KOPT-K1 (cell line): Measurements from ENCODE around the gene KIRREL3.

ENCODE experiments used
- H3K27ac ChIP-seq: fragments of 200-600 bp; sonication (generic); 2 replicates; pipeline ENCODE4 v1.5.1; 2016; ENCODE audit warnings: antibody characterized with exemption, mild to moderate bottlenecking, low read depth, low read length; ENCODE audit not compliant: poor library complexity, severe bottlenecking
- H3K36me3 ChIP-seq: fragments of 200-600 bp; sonication (generic); 2 replicates; pipeline ENCODE4 v1.5.1; 2017; ENCODE audit warnings: antibody characterized with exemption, mild to moderate bottlenecking, low read length, moderate library complexity; ENCODE audit not compliant: insufficient read depth
- H3K9me3 ChIP-seq: fragments of 200-600 bp; sonication (generic); 2 replicates; pipeline ENCODE4 v1.5.1; 2017; ENCODE audit warnings: antibody characterized with exemption, low read length, mild to moderate bottlenecking; ENCODE audit not compliant: insufficient read depth, poor library complexity, severe bottlenecking

The KIRREL3 gene

DNA sequence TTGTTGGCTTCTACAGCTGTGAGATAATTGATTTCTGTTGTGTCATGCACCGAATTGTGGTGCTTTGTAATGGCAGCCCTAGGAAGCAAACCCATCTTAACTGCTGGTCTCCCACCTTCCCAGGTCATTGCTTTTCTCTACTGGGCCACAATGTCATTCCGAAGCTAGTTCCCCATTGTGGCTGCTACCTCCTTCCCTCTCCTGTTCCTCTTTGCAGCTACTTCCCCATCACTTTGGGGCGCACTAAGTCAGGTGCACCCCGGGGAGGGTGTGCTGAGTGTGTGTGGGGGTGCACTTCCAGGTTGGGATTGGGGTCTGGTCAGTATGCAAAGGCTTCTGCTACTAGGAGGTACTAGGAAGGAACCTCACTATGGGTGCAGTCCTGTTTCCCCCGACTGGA lies 535.8 kb downstream of the KIRREL3 start:
- Histone ChIP-seq H3K27ac (no peak overlapping the region), H3K36me3 (no peaks in the 10 kb centered on the region), H3K9me3 (no peaks in the 10 kb centered on the region)

DNA sequence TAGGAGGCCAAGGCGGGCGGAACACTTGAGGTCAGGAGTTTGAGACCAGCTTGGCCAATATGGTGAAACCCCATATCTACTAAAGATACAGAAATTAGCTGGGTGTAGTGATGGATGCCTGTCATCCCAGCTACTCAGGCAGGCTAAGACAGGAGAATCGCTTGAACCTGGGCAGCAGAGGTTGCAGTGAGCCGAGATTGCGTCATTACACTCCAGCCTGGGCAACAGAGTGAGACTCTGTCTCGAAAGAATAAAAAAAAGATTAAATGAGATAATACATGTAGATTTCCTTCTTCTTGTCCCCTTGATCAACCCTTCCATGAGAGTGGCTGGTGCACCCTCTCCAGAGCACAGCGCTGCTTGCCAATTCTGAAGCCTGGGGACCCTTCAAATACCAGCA lies 538.1 kb downstream of the KIRREL3 start:
- Histone ChIP-seq H3K36me3 (no peaks in the 10 kb centered on the region), H3K27ac (no peak overlapping the region), H3K9me3 (no peaks in the 10 kb centered on the region)

DNA sequence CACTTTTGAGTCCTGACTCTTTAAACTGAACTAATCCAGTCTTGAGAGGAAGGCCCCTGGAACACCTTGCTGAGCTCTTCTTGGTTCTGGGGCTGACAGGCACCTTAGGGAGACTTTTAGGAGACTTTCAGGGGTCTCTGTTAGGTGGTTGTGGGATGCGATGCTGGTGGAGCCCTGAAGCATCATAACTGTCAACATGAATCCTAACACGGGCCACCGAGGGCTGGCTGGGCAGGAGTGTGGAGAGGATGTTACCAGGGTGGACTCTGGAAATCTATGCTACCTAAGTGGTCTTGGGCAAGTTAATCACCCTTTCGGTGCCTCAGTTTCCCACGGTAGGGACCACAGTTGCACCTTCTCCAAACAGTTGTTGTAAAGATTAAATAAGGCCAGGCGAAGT lies 538.6 kb downstream of the KIRREL3 start:
- Histone ChIP-seq H3K27ac (no peak overlapping the region), H3K36me3 (no peaks in the 10 kb centered on the region), H3K9me3 (no peaks in the 10 kb centered on the region)

DNA sequence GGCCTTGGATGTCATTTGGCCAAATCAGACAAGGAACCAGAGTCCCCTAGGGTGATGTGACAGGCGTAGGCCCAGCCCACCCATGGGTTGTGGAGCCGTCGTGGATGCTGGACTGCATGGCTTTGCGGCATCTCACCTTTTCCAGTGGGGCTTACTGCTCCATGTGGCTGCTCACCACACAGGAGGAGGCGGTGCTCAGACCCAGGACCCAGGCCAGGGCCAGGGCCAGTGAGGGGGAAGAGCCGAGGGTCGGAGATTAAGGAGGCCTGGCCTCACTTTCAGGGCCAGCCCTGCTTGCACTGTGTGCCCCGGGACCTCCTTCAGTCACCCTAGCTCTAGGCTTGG lies 539.5 kb downstream of the KIRREL3 start:
- no peaks in the 10 kb centered on the region for H3K36me3 ChIP-seq
- no peaks in the 10 kb centered on the region for H3K9me3 ChIP-seq
- H3K27ac ChIP-seq: no peak overlapping the region

DNA sequence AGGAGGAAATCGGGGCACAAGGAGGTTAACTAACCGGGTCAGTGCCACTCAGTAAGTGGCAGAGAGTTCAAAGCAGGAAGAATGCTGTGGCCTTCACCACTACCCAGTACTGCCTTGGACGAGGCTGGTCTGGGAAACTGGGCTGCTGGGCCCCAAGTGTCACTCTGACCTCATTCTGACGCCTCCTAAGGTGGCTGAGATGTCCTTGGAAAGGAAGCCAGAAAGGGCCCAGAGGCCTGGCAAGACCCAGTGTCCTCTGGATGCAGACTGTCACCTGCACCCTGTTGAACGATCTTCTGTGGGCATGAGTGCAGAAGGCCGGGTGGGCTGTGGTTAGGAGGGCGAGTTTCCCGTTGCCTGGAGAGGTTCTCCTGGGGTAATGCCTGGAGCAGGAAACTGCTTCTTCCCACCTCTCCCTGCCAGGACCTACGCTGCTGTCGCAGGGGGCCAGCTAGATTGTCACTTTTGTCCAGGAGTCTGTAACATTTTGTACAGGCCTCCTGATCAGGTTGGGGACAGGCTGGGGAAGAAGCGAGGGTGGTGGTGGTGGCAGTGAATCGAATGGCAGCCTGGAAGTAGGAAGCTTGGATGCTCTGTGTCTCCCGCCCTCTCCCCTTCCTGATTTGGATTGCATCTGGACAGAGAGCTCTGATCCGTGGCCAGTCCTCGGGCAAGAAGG lies 540.0 kb downstream of the KIRREL3 start:
- H3K27ac ChIP-seq: no peak overlapping the region
- H3K9me3 ChIP-seq: no peaks in the 10 kb centered on the region
- no peaks in the 10 kb centered on the region for H3K36me3 ChIP-seq

DNA sequence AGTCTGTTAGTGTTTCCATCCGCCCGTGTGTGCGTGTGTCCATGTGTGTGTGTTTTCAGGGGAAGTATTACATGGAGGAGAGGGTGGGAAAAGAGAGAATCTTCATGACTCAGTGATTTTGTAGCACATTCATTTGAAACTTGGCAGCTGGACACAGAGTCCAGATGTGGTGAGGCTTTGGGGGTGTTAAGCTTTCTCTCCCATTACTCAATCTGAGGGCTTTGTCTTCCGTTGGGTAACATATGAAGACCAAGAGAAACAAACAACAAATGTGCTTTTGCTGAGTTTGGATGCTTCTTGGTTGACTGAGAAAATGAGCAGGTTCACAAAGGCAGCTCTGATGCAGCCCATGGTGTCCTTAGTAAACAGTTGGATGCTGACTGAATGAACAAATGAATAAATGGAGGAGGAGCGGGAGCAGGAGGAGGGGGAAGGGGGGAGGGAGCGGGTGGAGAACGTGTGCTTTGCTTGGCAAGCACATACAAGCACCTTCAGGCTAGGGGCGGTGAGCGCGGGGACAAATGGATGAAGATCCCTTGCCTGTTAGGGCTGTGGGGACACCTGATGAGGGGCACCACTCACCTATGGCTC lies 540.8 kb downstream of the KIRREL3 start:
- no peaks in the 10 kb centered on the region for H3K9me3 ChIP-seq
- no peaks in the 10 kb centered on the region for H3K36me3 ChIP-seq
- H3K27ac ChIP-seq: no peak overlapping the region

DNA sequence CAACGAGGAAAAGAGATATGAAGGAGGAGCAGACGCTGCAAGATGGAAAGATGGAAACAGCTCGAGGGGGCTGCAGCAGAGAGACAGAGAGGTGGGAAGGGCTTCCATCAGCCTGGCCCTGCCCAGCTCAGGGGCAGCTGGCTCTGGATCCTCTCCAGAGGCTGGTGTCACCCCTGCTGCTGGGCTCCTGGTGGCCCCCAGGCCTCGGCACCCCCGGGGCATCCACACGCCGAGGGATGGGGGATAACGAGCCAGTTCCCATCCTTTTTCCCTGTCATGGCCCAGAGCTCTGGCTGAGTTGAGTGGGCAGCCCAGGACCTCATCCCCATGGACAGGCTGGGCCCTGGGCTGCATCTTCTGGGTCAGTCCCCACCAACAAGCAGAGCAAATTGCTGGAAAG lies 542.8 kb downstream of the KIRREL3 start:
- no peaks in the 10 kb centered on the region for H3K9me3 ChIP-seq
- H3K27ac ChIP-seq: no peak overlapping the region

DNA sequence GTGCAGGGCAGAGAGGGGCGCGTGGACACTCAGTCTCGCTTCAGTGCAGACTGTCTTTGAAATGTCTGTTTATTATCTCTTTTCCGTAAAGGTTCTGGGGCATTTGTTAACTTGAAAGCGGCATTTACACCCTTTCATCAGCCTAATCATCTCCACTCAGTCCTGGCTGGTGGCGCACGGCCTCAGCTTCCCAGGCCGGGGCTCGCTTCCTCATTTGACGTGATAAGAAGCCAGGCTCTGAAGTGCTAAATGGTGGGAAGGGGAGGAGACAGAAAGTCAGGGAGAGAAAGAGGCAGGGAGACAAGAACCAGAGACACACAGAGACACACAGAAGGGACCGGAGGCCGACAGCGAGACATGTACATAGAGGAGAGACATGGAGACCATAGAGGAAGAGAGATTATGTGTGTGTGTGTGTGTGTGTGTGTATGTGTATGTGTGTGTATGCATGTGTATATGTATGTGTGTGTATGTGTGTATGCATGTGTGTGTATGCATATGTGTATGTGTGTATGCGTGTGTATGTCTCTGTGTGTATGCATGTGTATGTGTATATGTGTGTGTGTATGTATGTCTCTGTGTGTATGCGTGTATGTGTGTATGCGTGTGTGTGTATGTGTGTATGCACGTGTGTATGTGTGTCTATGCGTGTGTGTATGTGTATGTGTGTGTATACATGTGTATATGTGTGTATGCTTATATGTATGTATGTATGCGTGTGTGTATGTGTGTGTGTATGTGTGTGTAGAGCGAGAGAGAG lies 543.6 kb downstream of the KIRREL3 start:
- no peak overlapping the region for H3K27ac ChIP-seq
- H3K9me3 ChIP-seq: no peaks in the 10 kb centered on the region
- no peaks in the 10 kb centered on the region for H3K36me3 ChIP-seq

More for the DNA sequence above, 542.8 kb downstream of the KIRREL3 start:
- no peaks in the 10 kb centered on the region for H3K36me3 ChIP-seq

DNA sequence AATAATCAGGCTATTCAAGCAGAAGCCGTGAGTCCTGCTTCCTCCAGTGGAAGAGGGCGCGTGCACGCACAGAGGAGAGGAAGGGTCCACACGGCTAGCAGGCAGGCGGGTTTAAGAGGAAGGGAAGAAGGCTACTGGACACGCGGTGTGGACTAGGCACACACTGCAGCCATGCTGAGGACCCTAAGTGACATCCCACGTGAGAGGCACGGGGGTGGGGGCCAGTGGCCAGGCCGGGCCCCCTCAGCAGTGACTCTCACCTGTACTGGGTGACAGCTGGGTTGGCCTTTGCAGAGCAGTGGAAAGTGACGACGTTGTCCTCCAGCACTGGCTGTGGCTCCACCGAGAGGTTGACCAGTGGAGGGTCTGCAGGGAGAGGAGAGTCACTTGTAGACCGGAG lies 544.5 kb downstream of the KIRREL3 start:
- Histone ChIP-seq H3K9me3 (peaks cover 3% of the 10 kb centered on the region), H3K36me3 (no peaks in the 10 kb centered on the region), H3K27ac (no peak overlapping the region)

DNA sequence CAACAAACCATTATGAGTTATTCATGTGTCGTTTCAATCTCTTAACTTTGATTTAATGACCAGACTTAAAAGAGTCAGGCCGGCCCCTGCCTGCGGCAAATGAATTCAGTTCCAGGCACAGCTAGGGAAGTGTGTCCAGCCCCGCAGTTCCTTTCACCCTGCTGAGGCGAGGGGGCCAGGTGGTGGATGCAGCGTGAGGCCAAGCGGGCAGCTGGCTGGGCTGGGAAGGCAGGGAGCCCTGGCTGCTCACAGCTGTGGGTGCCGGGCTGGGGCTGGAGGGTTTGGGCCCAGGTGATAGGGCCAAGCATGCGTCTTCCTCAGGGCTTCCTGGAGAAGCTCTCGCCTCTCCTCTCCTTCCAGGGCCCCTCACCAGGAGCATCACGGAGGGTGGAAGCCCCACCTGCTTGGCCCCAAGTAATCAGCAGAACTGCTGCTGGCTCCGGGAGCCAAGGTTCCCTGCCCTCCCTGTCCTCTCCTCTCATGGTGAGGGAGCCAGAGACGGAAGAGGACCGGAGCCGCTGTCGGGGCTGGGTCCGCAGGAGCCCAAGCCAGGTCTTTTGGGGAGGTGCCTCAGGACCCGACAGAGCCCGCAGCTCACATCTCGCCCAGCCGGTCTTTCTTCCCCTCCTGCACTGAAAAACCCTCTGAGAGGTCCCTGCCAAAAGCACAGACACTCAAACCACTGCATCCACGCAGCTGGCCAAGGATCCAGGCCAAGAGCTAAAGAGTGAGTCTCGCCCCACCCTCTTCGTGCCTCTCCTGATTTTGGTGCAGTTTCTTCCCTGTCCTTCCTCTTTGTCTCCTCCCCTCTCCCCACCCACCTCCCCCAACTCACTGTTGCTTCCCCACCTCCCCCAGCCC lies 548.1 kb downstream of the KIRREL3 start:
- peaks cover 15% of the 10 kb centered on the region for H3K9me3 ChIP-seq
- H3K36me3 ChIP-seq: no peaks in the 10 kb centered on the region
- no peak overlapping the region for H3K27ac ChIP-seq

DNA sequence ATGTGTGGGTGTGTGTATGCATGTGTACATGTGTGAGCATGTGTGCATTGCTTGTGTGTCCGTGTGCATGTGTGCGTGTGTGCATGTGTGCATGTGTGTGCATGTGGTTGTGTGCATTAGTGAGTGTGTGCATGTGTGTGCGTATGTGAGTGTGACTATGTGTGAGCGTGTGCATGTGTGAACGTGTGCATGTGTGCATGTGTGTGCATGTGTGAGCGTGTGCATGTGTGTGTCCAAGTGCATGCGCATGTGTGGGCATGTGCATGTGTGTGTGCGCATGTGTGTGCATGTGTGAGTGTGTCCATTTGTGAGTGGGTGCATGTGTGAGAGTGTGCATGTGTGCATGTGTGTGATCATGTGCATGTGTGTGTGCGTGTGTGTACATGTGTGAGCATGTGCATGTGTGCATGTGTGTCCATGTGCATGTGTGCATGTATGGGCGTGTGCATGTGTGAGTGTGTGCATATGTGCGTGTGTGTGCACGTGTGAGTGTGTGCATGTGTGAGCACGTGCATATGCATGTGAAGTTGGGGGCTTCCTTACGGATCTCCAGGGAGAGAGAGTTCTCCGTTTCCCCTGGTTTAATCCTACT lies 549.3 kb downstream of the KIRREL3 start:
- Histone ChIP-seq H3K27ac (no peak overlapping the region), H3K36me3 (no peaks in the 10 kb centered on the region), H3K9me3 (peaks cover 15% of the 10 kb centered on the region)

DNA sequence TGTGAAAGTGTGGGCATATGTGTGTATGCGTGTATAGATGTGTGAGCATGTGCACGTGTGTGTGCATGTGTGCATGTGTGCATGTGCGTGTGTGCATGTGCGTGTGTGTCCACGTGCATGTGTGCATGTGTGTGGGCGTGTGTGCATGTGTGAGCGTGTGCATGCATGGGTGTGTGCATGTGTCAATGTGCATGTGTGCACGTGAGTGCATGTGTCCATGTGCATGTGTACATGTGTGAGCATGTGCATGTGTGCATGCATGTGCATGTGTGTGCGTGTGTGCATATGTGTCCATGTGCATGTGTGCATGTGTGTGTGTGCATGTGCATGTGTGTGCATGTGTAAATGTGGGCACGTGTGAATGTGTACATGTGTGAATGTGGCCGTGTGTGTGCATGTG lies 549.8 kb downstream of the KIRREL3 start:
- Histone ChIP-seq H3K27ac (no peak overlapping the region), H3K9me3 (peaks cover 15% of the 10 kb centered on the region), H3K36me3 (no peaks in the 10 kb centered on the region)

DNA sequence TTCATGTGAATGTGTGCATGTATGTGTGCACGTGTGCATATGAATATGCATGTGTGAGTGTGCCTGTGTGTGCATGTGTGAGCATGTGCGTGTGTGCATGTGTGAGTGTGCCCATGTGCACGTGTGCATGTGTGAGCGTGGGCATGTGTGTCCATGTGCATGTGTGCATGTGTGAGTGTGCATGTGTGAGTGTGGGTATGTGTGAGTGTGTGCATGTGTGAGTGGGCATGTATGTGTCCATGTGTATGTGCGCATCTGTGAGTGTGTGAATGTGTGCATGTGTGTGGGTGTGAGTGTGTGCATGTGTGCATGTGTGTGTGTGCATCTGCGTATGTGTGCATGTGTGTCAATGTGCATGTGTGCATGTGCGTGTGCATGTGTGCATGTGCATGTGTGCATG lies 550.4 kb downstream of the KIRREL3 start:
- H3K36me3 ChIP-seq: no peaks in the 10 kb centered on the region
- no peak overlapping the region for H3K27ac ChIP-seq
- peaks cover 15% of the 10 kb centered on the region for H3K9me3 ChIP-seq

DNA sequence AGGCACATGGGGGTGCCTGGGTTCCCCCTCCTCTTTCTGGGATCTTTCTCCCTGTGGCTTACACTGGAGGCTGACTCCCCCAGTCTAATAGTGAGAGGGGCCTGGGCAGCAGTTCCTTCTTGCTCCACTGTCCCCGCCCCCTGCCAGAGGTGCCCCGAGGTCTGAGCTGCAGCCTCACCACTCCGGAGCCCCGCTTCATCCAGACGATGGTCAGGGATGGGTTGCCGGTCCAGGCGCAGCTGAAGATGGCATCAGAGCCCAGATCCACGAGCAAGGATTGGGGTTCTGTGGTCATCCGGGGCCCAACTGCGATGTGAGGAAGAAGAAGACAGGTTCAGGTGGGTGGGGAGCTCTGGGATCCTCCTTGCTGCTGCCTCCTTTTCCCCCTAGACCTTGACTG lies 554.0 kb downstream of the KIRREL3 start:
- Histone ChIP-seq H3K27ac (no peak overlapping the region), H3K36me3 (no peaks in the 10 kb centered on the region), H3K9me3 (peaks cover 15% of the 10 kb centered on the region)

DNA sequence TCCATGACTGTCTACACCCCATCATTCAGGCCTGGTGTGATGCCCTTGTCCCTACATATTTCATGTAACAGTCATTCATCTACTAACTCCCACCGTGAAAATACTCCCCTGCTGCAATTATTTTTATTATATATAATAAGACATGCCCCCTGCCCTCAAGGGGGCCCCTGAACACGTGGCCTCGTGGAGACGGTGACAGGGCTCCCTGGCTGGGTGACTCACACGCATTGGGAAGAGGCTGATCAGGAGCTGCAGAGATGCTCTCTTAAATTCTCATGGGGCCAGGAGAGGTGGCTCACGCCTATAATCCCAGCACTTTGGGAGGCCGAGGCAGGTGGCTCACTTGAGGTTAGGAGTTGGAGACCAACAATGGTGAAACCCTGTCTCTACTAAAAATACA lies 556.5 kb downstream of the KIRREL3 start:
- H3K27ac ChIP-seq: no peak overlapping the region
- H3K9me3 ChIP-seq: no peaks in the 10 kb centered on the region
- H3K36me3 ChIP-seq: no peaks in the 10 kb centered on the region
